ENCODE data around the gene BEST1. TPM values are rescaled to one million over a fixed set of nuclear protein-coding genes. Genes with fewer than 3 reads are reported as not detected.

BEST1 gene
- total RNA-seq, 2 experiments from 2014 or later = 1.9 to 3.1 TPM

DNA sequence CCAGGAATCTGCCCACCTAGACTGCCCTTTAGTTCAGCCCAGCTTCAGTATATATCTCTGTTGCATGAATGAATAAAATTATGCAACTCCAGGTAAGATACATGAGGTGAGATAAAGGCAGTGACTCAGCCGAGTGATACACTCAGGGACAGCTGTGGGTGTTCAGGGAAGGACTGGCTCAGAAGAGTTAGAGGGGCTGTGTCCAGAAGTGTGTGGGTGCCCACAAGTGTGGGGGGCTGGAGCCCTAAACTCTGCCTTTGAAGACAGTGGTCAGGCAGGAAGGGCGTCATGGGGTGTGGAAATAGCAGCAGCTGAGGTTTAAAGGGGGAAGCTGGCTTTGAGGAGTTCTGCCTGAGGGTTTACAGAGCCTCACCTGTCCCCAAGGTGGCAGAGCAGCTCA lies 9.0 kb downstream of the BEST1 start:
- Histone ChIP-seq H3K27ac (ENCODE audit: low read depth, low read length, poor library complexity, severe bottlenecking) (no peak overlapping the region), H3K4me2 (ENCODE audit: low read length) (no peak overlapping the region), H3K9me3 (ENCODE audit: low read length) (no peaks in the 10 kb centered on the region), H3K9me2 (ENCODE audit: insufficient read depth, low read length) (no peaks in the 10 kb centered on the region), H3K4me1 (ENCODE audit: insufficient read depth, low read length, poor library complexity, severe bottlenecking) (peaks cover 15% of the 10 kb centered on the region), H2AFZ (ENCODE audit: low read length) (no peak overlapping the region), H3K36me3 (ENCODE audit: insufficient read depth, low read length) (peaks cover 15% of the 10 kb centered on the region), H3K4me3 (ENCODE audit: low read depth, low read length, poor library complexity, severe bottlenecking) (no peak overlapping the region), H4K20me1 (ENCODE audit: insufficient read depth, low read length) (peaks cover 5% of the 10 kb centered on the region), H3K79me2 (ENCODE audit: insufficient read depth, low read depth, low read length) (no peaks in the 10 kb centered on the region)
- POLR2A ChIA-PET = no interaction called here
- intact Hi-C loops (cut with micrococcal nuclease; ENCODE audit: unreplicated experiment) = no loop called here
- no peak for DNase-seq (ENCODE audit: low spot score)
- BruUV-seq (replicated peaks) = no TSS peak
- TF ChIP-seq, protein P1, sequence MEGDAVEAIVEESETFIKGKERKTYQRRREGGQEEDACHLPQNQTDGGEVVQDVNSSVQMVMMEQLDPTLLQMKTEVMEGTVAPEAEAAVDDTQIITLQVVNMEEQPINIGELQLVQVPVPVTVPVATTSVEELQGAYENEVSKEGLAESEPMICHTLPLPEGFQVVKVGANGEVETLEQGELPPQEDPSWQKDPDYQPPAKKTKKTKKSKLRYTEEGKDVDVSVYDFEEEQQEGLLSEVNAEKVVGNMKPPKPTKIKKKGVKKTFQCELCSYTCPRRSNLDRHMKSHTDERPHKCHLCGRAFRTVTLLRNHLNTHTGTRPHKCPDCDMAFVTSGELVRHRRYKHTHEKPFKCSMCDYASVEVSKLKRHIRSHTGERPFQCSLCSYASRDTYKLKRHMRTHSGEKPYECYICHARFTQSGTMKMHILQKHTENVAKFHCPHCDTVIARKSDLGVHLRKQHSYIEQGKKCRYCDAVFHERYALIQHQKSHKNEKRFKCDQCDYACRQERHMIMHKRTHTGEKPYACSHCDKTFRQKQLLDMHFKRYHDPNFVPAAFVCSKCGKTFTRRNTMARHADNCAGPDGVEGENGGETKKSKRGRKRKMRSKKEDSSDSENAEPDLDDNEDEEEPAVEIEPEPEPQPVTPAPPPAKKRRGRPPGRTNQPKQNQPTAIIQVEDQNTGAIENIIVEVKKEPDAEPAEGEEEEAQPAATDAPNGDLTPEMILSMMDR (conservative IDR thresholded peaks at IDR 0.05; ENCODE audit: low read length) = no peak
- TF ChIP-seq EZH2phosphoT487 (IDR thresholded peaks at IDR 0.05; ENCODE audit: borderline replicate concordance, low read depth, low read length) = no peak
- CTCF ChIA-PET (ENCODE audit: unreplicated experiment) = no interaction called here

DNA sequence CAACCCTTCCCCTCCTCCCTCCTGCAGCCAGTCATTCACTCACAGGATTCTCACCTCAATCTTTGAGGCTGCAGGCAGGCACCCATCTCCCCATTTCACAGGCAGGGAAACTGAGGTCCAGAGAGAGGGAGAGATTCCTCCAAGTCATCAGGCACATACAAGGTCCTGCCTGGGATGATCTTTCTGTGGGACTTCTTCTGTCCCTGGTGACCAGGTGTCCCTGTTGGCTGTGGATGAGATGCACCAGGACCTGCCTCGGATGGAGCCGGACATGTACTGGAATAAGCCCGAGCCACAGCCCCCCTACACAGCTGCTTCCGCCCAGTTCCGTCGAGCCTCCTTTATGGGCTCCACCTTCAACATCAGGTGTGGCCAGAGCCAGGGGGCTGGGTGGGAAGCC lies 9.5 kb downstream of the BEST1 start:
- TF ChIP-seq, protein P1 (conservative IDR thresholded peaks at IDR 0.05; ENCODE audit: low read length) = no peak
- no peak for TF ChIP-seq EZH2phosphoT487 (IDR thresholded peaks at IDR 0.05; ENCODE audit: borderline replicate concordance, low read depth, low read length)
- intact Hi-C loops (cut with micrococcal nuclease; ENCODE audit: unreplicated experiment) = loop anchor here (5.0 kb wide), 1 partner anchor 62 kb away; no protein-coding TSS in a partner anchor
- H4K20me1 ChIP-seq (ENCODE audit: insufficient read depth, low read length) = peaks cover 7% of the 10 kb centered on the region
- H3K9me2 ChIP-seq (ENCODE audit: insufficient read depth, low read length) = no peaks in the 10 kb centered on the region
- no peak overlapping the region for H3K27ac ChIP-seq (ENCODE audit: low read depth, low read length, poor library complexity, severe bottlenecking)
- H2AFZ ChIP-seq (ENCODE audit: low read length) = no peak overlapping the region
- DNase-seq (ENCODE audit: low spot score) = no peak
- H3K36me3 ChIP-seq (ENCODE audit: insufficient read depth, low read length) = peaks cover 20% of the 10 kb centered on the region
- H3K4me3 ChIP-seq (ENCODE audit: low read depth, low read length, poor library complexity, severe bottlenecking) = no peak overlapping the region
- ChIA-PET POLR2A (no interaction called here), CTCF (ENCODE audit: unreplicated experiment) (no interaction called here)
- BruUV-seq (replicated peaks) = no TSS peak
- H3K4me1 ChIP-seq (ENCODE audit: insufficient read depth, low read length, poor library complexity, severe bottlenecking) = peaks cover 20% of the 10 kb centered on the region
- H3K9me3 ChIP-seq (ENCODE audit: low read length) = no peaks in the 10 kb centered on the region
- H3K4me2 ChIP-seq (ENCODE audit: low read length) = no peak overlapping the region
- no peaks in the 10 kb centered on the region for H3K79me2 ChIP-seq (ENCODE audit: insufficient read depth, low read depth, low read length)

DNA sequence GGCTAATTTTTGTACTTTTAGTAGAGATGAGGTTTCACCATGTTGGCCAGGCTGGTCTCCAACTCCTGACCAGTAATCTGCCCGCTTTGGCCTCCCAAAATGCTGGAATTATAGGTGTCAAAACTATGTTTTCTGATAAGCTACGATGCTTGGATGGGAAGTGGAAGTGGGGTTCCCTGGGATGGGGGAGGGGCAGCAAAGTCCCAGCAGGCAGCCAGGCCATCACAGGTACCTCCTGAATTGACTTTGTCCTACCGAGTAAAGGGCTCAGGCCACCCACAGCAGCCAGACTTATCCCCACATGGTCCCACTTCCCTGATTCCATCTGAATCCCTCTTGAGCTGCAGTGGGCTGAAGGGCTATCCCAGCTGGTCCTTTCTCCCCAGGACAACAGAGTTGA lies 10.4 kb downstream of the BEST1 start:
- ChIA-PET POLR2A (interaction anchor here (1.2 kb wide), 1 partner anchor 163 kb away, joined by 3 read pairs; no protein-coding TSS in a partner anchor), CTCF (ENCODE audit: unreplicated experiment) (no interaction called here)
- Histone ChIP-seq H3K9me2 (ENCODE audit: insufficient read depth, low read length) (no peaks in the 10 kb centered on the region), H3K4me2 (ENCODE audit: low read length) (no peak overlapping the region), H3K9me3 (ENCODE audit: low read length) (no peaks in the 10 kb centered on the region), H3K4me3 (ENCODE audit: low read depth, low read length, poor library complexity, severe bottlenecking) (no peak overlapping the region), H3K36me3 (ENCODE audit: insufficient read depth, low read length) (peaks cover 29% of the 10 kb centered on the region), H3K4me1 (ENCODE audit: insufficient read depth, low read length, poor library complexity, severe bottlenecking) (peaks cover 29% of the 10 kb centered on the region), H3K27ac (ENCODE audit: low read depth, low read length, poor library complexity, severe bottlenecking) (no peak overlapping the region), H3K79me2 (ENCODE audit: insufficient read depth, low read depth, low read length) (peaks cover 8% of the 10 kb centered on the region; the same call in 1 of the 2 replicates), H2AFZ (ENCODE audit: low read length) (no peak overlapping the region), H4K20me1 (ENCODE audit: insufficient read depth, low read length) (peaks cover 15% of the 10 kb centered on the region)
- BruUV-seq (replicated peaks) = no TSS peak
- DNase-seq (ENCODE audit: low spot score) = no peak
- intact Hi-C loops (cut with micrococcal nuclease; ENCODE audit: unreplicated experiment) = loop anchor here (5.0 kb wide), 1 partner anchor 63 kb away; no protein-coding TSS in a partner anchor
- TF ChIP-seq EZH2phosphoT487 (IDR thresholded peaks at IDR 0.05; ENCODE audit: borderline replicate concordance, low read depth, low read length) = no peak
- TF ChIP-seq, protein P1 (conservative IDR thresholded peaks at IDR 0.05; ENCODE audit: low read length) = no peak

Data from OCI-LY7 (cell line).